K562 (cell line): ENCODE measurements around the gene WASL. TPM values are rescaled to one million over a fixed set of nuclear protein-coding genes. Genes with fewer than 3 reads are reported as not detected.

Experiments used
- ATAC-seq: fragments of 200-7000 bp; cut with Tn5 transposase; 3 replicates; pipeline ENCODE4 v1.9.1; 2020; ENCODE audit warnings: moderate library complexity
- BruUV-seq: library from RNA; stranded (reverse); fragments of 400-500 nt; replicated peaks from 2 replicates; lab custom pipeline; 2021; lab: Mats Ljungman, UMichigan
- CTCF ChIA-PET: fragments of 300-600 bp; formaldehyde crosslinking; extraction: SDS; loops from one replicate; lab custom pipeline; 2021; ENCODE audit warnings: low intra/inter-chr PET ratio; lab: Yijun Ruan, JAX
- POLR2A ChIA-PET: fragments of 300-600, 350-650 bp; sonication (Branson Sonifier 250); formaldehyde crosslinking; extraction: SDS; loops from one replicate; lab custom pipeline; 2021; ENCODE audit warnings: antibody characterized with exemption, inconsistent platforms; lab: Yijun Ruan, JAX
- DNase-seq, 4 experiments: peaks; one replicate each; pipeline versions ENCODE4 v3.0.0 to v3.0.0-alpha.2; 2011 to 2018; ENCODE audit warnings: low spot score in 3 of 4, mixed read lengths in 3 of 4; ENCODE audit errors: extremely low read depth in 1 of 4
- FAIRE-seq: peaks from 2 replicates; lab custom pipeline; 2011; peaks lifted over from hg19 to GRCh38; lab: Jason Lieb, UNC
- H2AFZ ChIP-seq: 2 replicates; pipeline ENCODE4 v1.6.0; 2011; ENCODE audit warnings: low read depth, low read length, control low read depth, inconsistent platforms
- H3K27ac ChIP-seq: fragments of 200-600 bp; 3 replicates; pipeline ENCODE4 v1.8.0; 2011; ENCODE audit warnings: low read depth, mild to moderate bottlenecking, control low read depth, inconsistent platforms, low read length, moderate library complexity, mixed read lengths; ENCODE audit errors: extremely low read depth
- H3K27me3 ChIP-seq, 2 experiments: fragments of 300-600 bp in 1 of 2; 2 replicates in 1 of 2; 3 replicates in 1 of 2; pipeline versions ENCODE4 v1.6.0 to v1.8.0; 2011; ENCODE audit warnings: inconsistent platforms in 2 of 2, low read length in 2 of 2, mild to moderate bottlenecking in 1 of 2, mixed read lengths in 1 of 2, moderate library complexity in 1 of 2; ENCODE audit not compliant: control insufficient read depth in 2 of 2, insufficient read depth in 2 of 2
- H3K36me3 ChIP-seq: fragments of 300-600 bp; 3 replicates; pipeline ENCODE4 v1.8.0; 2011; ENCODE audit warnings: mild to moderate bottlenecking, low read length, inconsistent platforms; ENCODE audit not compliant: control insufficient read depth, insufficient read depth
- H3K4me1 ChIP-seq, 2 experiments: fragments of 200-600 bp in 1 of 2; replicated peaks in 1 of 2; 2 replicates in 1 of 2; 3 replicates in 1 of 2; pipeline versions ENCODE4 v1.5.1 to v1.8.0; 2011; ENCODE audit warnings: inconsistent platforms in 2 of 2, low read length in 2 of 2, mild to moderate bottlenecking in 1 of 2, mixed read lengths in 1 of 2, moderate library complexity in 1 of 2; ENCODE audit not compliant: control insufficient read depth in 2 of 2, insufficient read depth in 2 of 2
- H3K4me2 ChIP-seq: 2 replicates; pipeline ENCODE4 v1.6.1; 2011; ENCODE audit warnings: low read length, control low read depth, inconsistent platforms, mixed read lengths; ENCODE audit not compliant: insufficient read depth
- H3K4me3 ChIP-seq: fragments of 200-600 bp; sonication (generic), shearing (Covaris generic); 2 replicates; pipeline ENCODE4 v1.5.1; 2016; ENCODE audit warnings: control low read depth, inconsistent platforms
- H3K79me2 ChIP-seq: fragments of 200-600 bp; 3 replicates; pipeline ENCODE4 v1.8.0; 2011; ENCODE audit warnings: low read length, inconsistent platforms; ENCODE audit not compliant: control insufficient read depth, insufficient read depth
- H3K9ac ChIP-seq, 2 experiments: 2 replicates each; pipeline versions ENCODE4 v1.6.0 to v1.6.1; 2011; ENCODE audit warnings: low read depth in 2 of 2, low read length in 2 of 2, control low read depth in 1 of 2, inconsistent platforms in 1 of 2, mild to moderate bottlenecking in 1 of 2, mixed read lengths in 1 of 2; ENCODE audit not compliant: insufficient read depth in 1 of 2
- H3K9me1 ChIP-seq: one replicate; pipeline ENCODE4 v1.6.0; 2011; ENCODE audit warnings: inconsistent platforms, mild to moderate bottlenecking, low read length, moderate library complexity; ENCODE audit not compliant: control insufficient read depth, insufficient read depth
- H3K9me3 ChIP-seq: replicated peaks from 2 replicates; pipeline ENCODE4 v1.5.1; 2011; ENCODE audit warnings: low read depth, low read length, inconsistent platforms; ENCODE audit not compliant: control insufficient read depth, insufficient read depth
- H4K20me1 ChIP-seq: replicated peaks from 2 replicates; pipeline ENCODE4 v1.6.1; 2011; ENCODE audit warnings: low read length, inconsistent platforms, mixed read lengths; ENCODE audit not compliant: control insufficient read depth, insufficient read depth
- CAMTA2 ChIP-seq: fragments of 250-450 bp; sonication (Bioruptor Pico); conservative IDR thresholded peaks from 2 replicates; pipeline ENCODE4 v1.5.1; 2022
- CBX8 ChIP-seq: fragments of 200-600 bp; sonication (generic); IDR thresholded peaks from 2 replicates; pipeline ENCODE4 v1.6.1; 2012; ENCODE audit warnings: borderline replicate concordance, mixed run types, low read depth, mild to moderate bottlenecking, moderate library complexity, mixed read lengths, low read length, control low read depth, inconsistent platforms; ENCODE audit not compliant: poor library complexity, severe bottlenecking; ENCODE audit errors: extremely low read depth
- ELF4 ChIP-seq: fragments of 450-650 bp; formaldehyde crosslinking; IDR thresholded peaks from 2 replicates; pipeline ENCODE4 v1.4.0; 2022; ENCODE audit warnings: missing genetic modification characterization
- GATAD2B ChIP-seq: fragments of 450-650 bp; IDR thresholded peaks from 2 replicates; pipeline ENCODE4 v1.6.1; 2017; ENCODE audit warnings: mild to moderate bottlenecking, borderline replicate concordance
- HLTF ChIP-seq: fragments of 450-650 bp; IDR thresholded peaks from 2 replicates; pipeline ENCODE4 v1.6.1; 2016
- HMGN3 ChIP-seq: IDR thresholded peaks from 2 replicates; pipeline ENCODE4 v1.6.1; 2011; ENCODE audit warnings: borderline replicate concordance, low read depth, mild to moderate bottlenecking, mixed read lengths, low read length; ENCODE audit not compliant: insufficient read length; ENCODE audit errors: extremely low read depth
- KDM1A ChIP-seq, 2 experiments: fragments of 450-650 bp; IDR thresholded peaks; 2 replicates each; pipeline ENCODE4 v1.6.1; 2016; ENCODE audit warnings: mild to moderate bottlenecking in 2 of 2
- KHSRP ChIP-seq: fragments of 450-650 bp; IDR thresholded peaks from 2 replicates; pipeline ENCODE4 v1.6.1; 2017
- POLR2AphosphoS5 ChIP-seq: IDR thresholded peaks from 2 replicates; pipeline ENCODE4 v1.6.1; 2011; ENCODE audit warnings: mild to moderate bottlenecking, low read depth, low read length, moderate library complexity; ENCODE audit not compliant: control insufficient read depth, insufficient read depth
- RBM34 ChIP-seq: fragments of 200-400 bp; formaldehyde crosslinking; IDR thresholded peaks from 2 replicates; pipeline ENCODE4 v1.6.1; 2018; ENCODE audit warnings: low read length, borderline replicate concordance; ENCODE audit not compliant: insufficient read depth
- SMARCB1 ChIP-seq: IDR thresholded peaks from 2 replicates; pipeline ENCODE4 v1.6.1; 2011; ENCODE audit warnings: improper control_type of control experiment, low read depth; ENCODE audit not compliant: insufficient read length
- TAF9B ChIP-seq: fragments of 450-650 bp; IDR thresholded peaks from 2 replicates; pipeline ENCODE4 v1.6.1; 2018; ENCODE audit warnings: mild to moderate bottlenecking; ENCODE audit not compliant: partially characterized antibody
- TBP ChIP-seq: optimal IDR thresholded peaks from 2 replicates; pipeline ENCODE3; 2011; ENCODE audit warnings: low read depth, low read length, improper control_type of control experiment
- TCF7 ChIP-seq: sonication (generic); IDR thresholded peaks from 2 replicates; pipeline ENCODE4 v1.6.1; 2016; ENCODE audit warnings: antibody characterized with exemption, borderline replicate concordance
- ZNF79 ChIP-seq: fragments of 250-450 bp; sonication (Bioruptor Pico); IDR thresholded peaks from 2 replicates; pipeline ENCODE4 v1.4.0; 2020; ENCODE audit warnings: low read depth, mild to moderate bottlenecking, moderate library complexity
- WGBS: fragments of 100-300 bp; shearing (Covaris generic); methylation state at CpG from one replicate; pipeline ENCODE4 v1.1.6; 2016; ENCODE audit warnings: low coverage, mixed read lengths; ENCODE audit not compliant: insufficient coverage; ENCODE audit errors: missing lambda C conversion rate; 5-methylcytosine and 5-hydroxymethylcytosine counted together
- in situ Hi-C: fragments of 300-500 bp; cut with MboI; formaldehyde crosslinking; loops from 4 replicates; pipeline ENCODE4 v1.15.0; 2018; ENCODE audit warnings: inconsistent platforms, mixed read lengths
- intact Hi-C: fragments of 100-400 bp; cut with micrococcal nuclease; formaldehyde crosslinking; loops from 2 replicates; pipeline ENCODE4 v1.14.2; 2022
- polyA plus RNA-seq, 8 experiments: library from polyadenylated mRNA; depleted of rRNA in 4 of 8; stranded (reverse) in 5 of 8; unstranded in 3 of 8; fragments of >200 nt; fragmentation: Nextera tagmentation in 2 of 8; fragmentation: Illumina TruSeq in 1 of 8; extraction: Ambion mirVana in 2 of 8; extraction: Trizol in 1 of 8; gene quantifications; 2 replicates each; pipeline versions ENCODE4 v1.2.1 to v1.2.3, GENCODE V29; 2011 to 2014; ENCODE audit warnings: inconsistent platforms in 1 of 8, missing spikeins in 1 of 8
- total RNA-seq, 7 experiments: library from RNA; depleted of rRNA in 6 of 7; stranded (reverse); fragments of >200 nt in 6 of 7; fragmentation: Illumina TruSeq in 2 of 7; extraction: Trizol in 2 of 7; gene quantifications; 2 replicates each; pipeline versions ENCODE4 v1.2.1 to v1.2.3, GENCODE V29; 2011 to 2021; ENCODE audit warnings: low replicate concordance in 1 of 7

WASL gene
- total and polyA plus RNA-seq, 9 of the 15 experiments (the other 6 are each of a cell fraction or from before 2014, with no cell fraction given): 3.2 to 13.9 (median 8.3) TPM

DNA sequence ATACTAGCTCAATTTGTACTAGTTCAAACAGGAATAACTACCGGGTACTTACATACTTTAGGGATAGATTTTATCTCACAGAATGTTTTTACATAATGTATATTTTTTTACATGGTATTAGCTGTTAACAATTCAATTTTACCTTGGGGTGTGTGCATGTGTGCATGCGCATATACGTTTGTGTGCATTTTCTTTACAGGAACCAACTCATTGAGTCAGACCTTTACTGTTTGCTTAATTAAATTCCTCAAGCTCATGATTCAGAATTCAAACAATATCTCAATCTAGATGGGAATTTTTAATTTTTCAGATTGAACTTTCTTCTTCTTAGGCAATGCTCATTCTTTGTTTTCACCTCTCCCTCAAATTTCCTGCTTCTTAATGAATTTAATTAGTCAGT lies 24.7 kb upstream of the WASL start (continued):
- no peak for TF ChIP-seq GATAD2B
- no peak for TF ChIP-seq CAMTA2

DNA sequence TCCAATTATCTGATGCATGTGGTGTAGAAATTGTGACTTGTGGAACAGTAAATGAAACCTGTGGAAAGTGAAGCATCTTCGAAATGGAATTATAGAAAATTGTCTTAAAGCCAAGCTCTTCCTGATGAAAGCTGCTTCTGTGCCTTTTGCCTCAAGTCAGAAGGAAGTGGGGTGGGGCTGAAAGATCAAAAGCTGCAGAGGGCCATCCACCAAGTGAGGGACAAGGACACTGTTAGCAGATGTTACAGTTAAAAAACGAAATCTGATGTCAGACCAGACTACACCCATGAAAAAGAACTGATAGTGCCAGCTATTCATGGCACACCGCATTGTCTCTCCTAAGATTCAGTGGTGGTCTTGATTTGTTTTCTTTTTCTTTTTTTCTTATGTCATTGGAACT lies 23.8 kb upstream of the WASL start:
- Histone ChIP-seq H2AFZ (no peak overlapping the region), H3K27me3 (peaks cover 0 to 2% of the 10 kb centered on the region in 2 experiments; a peak in 2 of 5 replicates), H3K4me2 (no peak overlapping the region), H3K4me1 (0 out of 5 replicates have a peak, but pooled peaks cover 0 to 4% of the 10 kb centered on the region in 2 experiments), H3K27ac (no peak overlapping the region), H3K79me2 (no peaks in the 10 kb centered on the region), H3K9me1 (no peaks in the 10 kb centered on the region), H3K9me3 (no peaks in the 10 kb centered on the region), H3K4me3 (no peak overlapping the region), H4K20me1 (no peaks in the 10 kb centered on the region), H3K36me3 (no peaks in the 10 kb centered on the region), H3K9ac (no peak overlapping the region)
- ChIA-PET CTCF (no interaction called here), POLR2A (interaction anchor here (1.2 to 1.7 kb wide), 2 partner anchors 13 to 27 kb away, joined by 6 read pairs; no protein-coding TSS in a partner anchor)
- intact Hi-C loops (no loop called here), in situ Hi-C loops (no loop called here)
- no TSS peak for BruUV-seq
- FAIRE-seq (no peak), ATAC-seq (peak; percentile 31; the same call in 2 of the 3 replicates), DNase-seq (no peak)
- WGBS: 12% methylated on average over 3 of the region's 3 CpGs
- TF ChIP-seq POLR2AphosphoS5 (no peak), TCF7 (0 out of 2 replicates have a peak, but pooled peaks have one; percentile 13)

DNA sequence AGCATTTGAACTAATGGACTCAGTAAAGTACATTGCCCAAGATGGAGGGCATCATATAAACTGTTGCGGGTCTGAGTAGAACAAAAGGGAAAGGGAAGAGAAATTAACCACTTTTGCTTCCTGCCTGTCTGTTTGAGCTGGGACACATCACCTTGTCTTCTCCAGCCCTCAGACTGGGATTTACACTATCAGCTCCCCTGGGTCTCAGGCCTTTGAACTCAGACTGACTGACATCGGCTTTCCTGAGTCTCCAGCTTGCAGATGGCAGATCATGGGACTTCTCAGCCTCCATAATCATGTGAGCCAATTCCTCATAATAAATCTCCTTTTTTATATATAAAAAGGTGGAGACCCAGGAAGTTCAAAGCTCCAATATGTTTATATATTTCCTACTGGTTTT lies 23.0 kb upstream of the WASL start:
- in situ Hi-C loops (no loop called here), intact Hi-C loops (no loop called here)
- Histone ChIP-seq H3K9ac (no peak overlapping the region), H3K79me2 (no peaks in the 10 kb centered on the region), H2AFZ (no peak overlapping the region), H3K4me2 (no peak overlapping the region), H3K27ac (no peak overlapping the region), H3K36me3 (no peaks in the 10 kb centered on the region), H3K4me1 (0 out of 5 replicates have a peak, but pooled peaks cover 0 to 4% of the 10 kb centered on the region in 2 experiments), H3K27me3 (peaks cover 0 to 2% of the 10 kb centered on the region in 2 experiments; a peak in 2 of 5 replicates), H3K9me3 (no peaks in the 10 kb centered on the region), H4K20me1 (no peaks in the 10 kb centered on the region), H3K4me3 (no peak overlapping the region), H3K9me1 (no peaks in the 10 kb centered on the region)
- WGBS: 26% methylated on average over 2 of the region's 2 CpGs
- no peak for FAIRE-seq
- BruUV-seq: no TSS peak
- no peak for DNase-seq
- no peak for ATAC-seq
- CTCF ChIA-PET: no interaction called here
- POLR2A ChIA-PET: interaction anchor here (1.2 kb wide), 1 partner anchor 26 kb away, joined by 6 read pairs; no protein-coding TSS in a partner anchor
- TF ChIP-seq RBM34 (no peak), KHSRP (no peak), HMGN3 (no peak), SMARCB1 (no peak), ZNF79 (no peak), KDM1A (IDR thresholded peaks at IDR 0.05) (no peak), TAF9B (no peak), HLTF (no peak), ELF4 (no peak), TBP (no peak), CBX8 (no peak)
